HG03378 (cell line): ENCODE measurements around the gene IGLL5.

Experiments
- ATAC-seq: cut with Tn5 transposase; IDR thresholded peaks from one replicate; pipeline ENCODE4 v1.9.1; 2021; ENCODE audit warnings: mild to moderate bottlenecking, moderate library complexity; ENCODE audit not compliant: unreplicated experiment

IGLL5 gene

GRCh38 chr22:22926370-22927195 lies 39.0 kb downstream of the IGLL5 start:
- ATAC-seq, result no peak

- no peak for ATAC-seq
Observed at GRCh38 chr22:22927196-22927887, 39.7 kb downstream of the IGLL5 start.

- no peak for ATAC-seq
Observed at GRCh38 chr22:22927888-22928665, 40.5 kb downstream of the IGLL5 start.

- ATAC-seq, result peak; percentile 85
Observed at GRCh38 chr22:22928666-22929380, 41.2 kb downstream of the IGLL5 start.

GRCh38 chr22:22929381-22930221 lies 42.0 kb downstream of the IGLL5 start:
- ATAC-seq, result no peak

GRCh38 chr22:22930222-22930497 lies 42.5 kb downstream of the IGLL5 start:
- no peak for ATAC-seq

GRCh38 chr22:22930571-22931556 lies 43.2 kb downstream of the IGLL5 start:
- no peak for ATAC-seq

GRCh38 chr22:22931557-22932270 lies 44.1 kb downstream of the IGLL5 start:
- no peak for ATAC-seq

GRCh38 chr22:22932512-22932941 lies 44.9 kb downstream of the IGLL5 start:
- no peak for ATAC-seq

GRCh38 chr22:22933100-22933806 lies 45.6 kb downstream of the IGLL5 start:
- no peak for ATAC-seq

- no peak for ATAC-seq
Observed at GRCh38 chr22:22933807-22934542, 46.4 kb downstream of the IGLL5 start.

GRCh38 chr22:22934543-22935055 lies 47.0 kb downstream of the IGLL5 start:
- no peak for ATAC-seq

GRCh38 chr22:22935056-22935545 lies 47.5 kb downstream of the IGLL5 start:
- peak; percentile 20 for ATAC-seq

- ATAC-seq, result peak; percentile 82
Observed at GRCh38 chr22:22935546-22936157, 48.0 kb downstream of the IGLL5 start.

GRCh38 chr22:22936180-22936914 lies 48.7 kb downstream of the IGLL5 start:
- no peak for ATAC-seq
